ENCODE data around the gene GPHN. TPM values are rescaled to one million over a fixed set of nuclear protein-coding genes. Genes with fewer than 3 reads are reported as not detected.

GPHN gene
- polyA plus RNA-seq, 1 of the 3 experiments (the other 2 are of a cell fraction): 6.9 TPM

GRCh38 chr14:67016856-67017255 lies 508.9 kb downstream of the GPHN start (continued):
- TF ChIP-seq RCOR1 (IDR thresholded peaks at IDR 0.05; ENCODE audit: low read length) (no peak), USF1 (IDR thresholded peaks at IDR 0.05; ENCODE audit: borderline replicate concordance, low read depth) (no peak), FOXM1 (IDR thresholded peaks at IDR 0.05; ENCODE audit: low read depth) (no peak), TEAD4 (IDR thresholded peaks at IDR 0.05; ENCODE audit: borderline replicate concordance, insufficient read depth) (no peak), MAX (IDR thresholded peaks at IDR 0.05; ENCODE audit: low read depth) (no peak), SIN3A (IDR thresholded peaks at IDR 0.05; ENCODE audit: borderline replicate concordance, low read depth, low read length) (no peak), TAF1 (IDR thresholded peaks at IDR 0.05; ENCODE audit: borderline replicate concordance, low read depth, low read length) (no peak), CTCF (IDR thresholded peaks at IDR 0.05) (no peak), FOXJ3 (CRISPR knock-in tag; IDR thresholded peaks at IDR 0.05) (no peak), PBX3 (IDR thresholded peaks at IDR 0.05) (no peak), RFX5 (IDR thresholded peaks at IDR 0.05; ENCODE audit: low read length) (no peak)

- no peaks in the 10 kb centered on the region for H3K36me3 ChIP-seq (replicated peaks in 1 of 2; ENCODE audit: control insufficient read depth in 1 of 2, insufficient read depth in 2 of 2, low read length in 1 of 2)
- no peaks in the 10 kb centered on the region for H3K79me2 ChIP-seq (ENCODE audit: insufficient read depth)
- POLR2A ChIA-PET: no interaction called here
- H3K9me2 ChIP-seq: no peaks in the 10 kb centered on the region
- no peaks in the 10 kb centered on the region for H3K27me3 ChIP-seq (ENCODE audit: insufficient read depth)
- no peak overlapping the region for H3K4me3 ChIP-seq (ENCODE audit: low read depth in 2 of 2, low read length in 1 of 2)
- H2AFZ ChIP-seq (ENCODE audit: low read depth): no peak overlapping the region
- CTCF ChIA-PET: interaction anchor here (1.0 kb wide), 1 partner anchor 50 kb away, joined by 3 read pairs; no protein-coding TSS in a partner anchor
- H3K27ac ChIP-seq (ENCODE audit: low read depth in 2 of 2, low read length in 1 of 2): no peak overlapping the region
- TF ChIP-seq USF2 (IDR thresholded peaks at IDR 0.05; ENCODE audit: borderline replicate concordance, low read depth, low read length): no peak
- no peak for TF ChIP-seq GATA2 (CRISPR knock-in tag; IDR thresholded peaks at IDR 0.05)
- TF ChIP-seq YY1 (IDR thresholded peaks at IDR 0.05; ENCODE audit: low read depth): no peak
- no peak overlapping the region for H3K4me2 ChIP-seq
- DNase-seq: no peak
- H3K9me3 ChIP-seq: no peaks in the 10 kb centered on the region
- H3F3A ChIP-seq (replicated peaks; ENCODE audit: insufficient read depth): no peaks in the 10 kb centered on the region
- H3K9ac ChIP-seq: no peak overlapping the region
- H4K20me1 ChIP-seq (ENCODE audit: insufficient read depth): no peaks in the 10 kb centered on the region
- no peaks in the 10 kb centered on the region for H3K4me1 ChIP-seq (ENCODE audit: control insufficient read depth in 1 of 2, insufficient read depth in 2 of 2, low read depth in 1 of 2, low read length in 1 of 2)
Measured at GRCh38 chr14:67018720-67019119, 510.8 kb downstream of the GPHN start.

Measured in SK-N-SH (cell line).